GM18951 (cell line): Measurements from ENCODE around the gene ITGA2.
A peak's percentile ranks its signal among the peaks of the same experiment; 100 is the strongest.
"Not testable (repeated sequence)": the region's sequence is repeated elsewhere in the genome, so short reads cannot be mapped to it uniquely, and the experiment has no call there.

ENCODE experiments used
- POLR2A ChIP-seq: IDR thresholded peaks from 4 replicates; pipeline ENCODE4 v1.6.1; 2011; ENCODE audit warnings: mild to moderate bottlenecking; ENCODE audit not compliant: insufficient read length, insufficient read depth; ENCODE audit errors: extremely low read depth
- in situ Hi-C: fragments of 300-500 bp; cut with MboI; formaldehyde crosslinking; loops from one replicate; pipeline ENCODE4 v1.12.0; 2022; ENCODE audit warnings: low sequenced_read_pairs, mixed read lengths, inconsistent platforms; ENCODE audit not compliant: unreplicated experiment

The ITGA2 gene

DNA sequence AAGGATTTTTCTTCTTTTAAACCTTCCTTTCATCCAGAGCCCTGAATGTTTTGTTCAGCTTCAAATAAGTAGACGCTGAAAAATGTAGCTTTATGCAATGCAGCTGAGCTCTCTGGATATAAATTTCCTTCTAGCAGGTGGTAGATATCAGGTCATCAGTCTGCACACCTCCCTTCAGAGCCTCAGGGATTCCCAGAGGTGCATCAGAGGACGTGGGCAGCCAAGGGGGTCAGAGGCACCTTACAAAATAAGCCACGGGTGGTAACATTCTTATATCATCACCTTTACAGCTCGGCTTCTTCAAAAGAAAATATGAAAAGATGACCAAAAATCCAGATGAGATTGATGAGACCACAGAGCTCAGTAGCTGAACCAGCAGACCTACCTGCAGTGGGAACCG is 101.1 kb downstream of the ITGA2 start:
- TF ChIP-seq POLR2A: no peak
- in situ Hi-C loops: loop anchor here (10.0 kb wide), 1 partner anchor 145 kb away; no protein-coding TSS in a partner anchor

- no peak for TF ChIP-seq POLR2A
- in situ Hi-C loops: loop anchor here (10.0 kb wide), 1 partner anchor 146 kb away; no protein-coding TSS in a partner anchor
Measured at GRCh38 chr5:53091289-53091688, 102.1 kb downstream of the ITGA2 start.

DNA sequence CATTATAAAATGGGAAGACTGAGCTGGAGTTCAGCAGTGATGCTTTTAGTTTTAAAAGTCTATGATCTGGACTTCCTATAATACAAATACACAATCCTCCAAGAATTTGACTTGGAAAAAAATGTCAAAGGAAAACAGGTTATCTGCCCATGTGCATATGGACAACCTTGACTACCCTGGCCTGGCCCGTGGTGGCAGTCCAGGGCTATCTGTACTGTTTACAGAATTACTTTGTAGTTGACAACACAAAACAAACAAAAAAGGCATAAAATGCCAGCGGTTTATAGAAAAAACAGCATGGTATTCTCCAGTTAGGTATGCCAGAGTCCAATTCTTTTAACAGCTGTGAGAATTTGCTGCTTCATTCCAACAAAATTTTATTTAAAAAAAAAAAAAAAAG is 103.1 kb downstream of the ITGA2 start:
- no peak for TF ChIP-seq POLR2A

GRCh38 chr5:53095217-53095616 is 106.1 kb downstream of the ITGA2 start:
- no peak for TF ChIP-seq POLR2A
- in situ Hi-C loops: loop anchor here (10.0 kb wide), 1 partner anchor 150 kb away; no protein-coding TSS in a partner anchor

More for the DNA sequence above, 103.1 kb downstream of the ITGA2 start:
- in situ Hi-C loops: loop anchor here (10.0 kb wide), 1 partner anchor 147 kb away; no protein-coding TSS in a partner anchor

DNA sequence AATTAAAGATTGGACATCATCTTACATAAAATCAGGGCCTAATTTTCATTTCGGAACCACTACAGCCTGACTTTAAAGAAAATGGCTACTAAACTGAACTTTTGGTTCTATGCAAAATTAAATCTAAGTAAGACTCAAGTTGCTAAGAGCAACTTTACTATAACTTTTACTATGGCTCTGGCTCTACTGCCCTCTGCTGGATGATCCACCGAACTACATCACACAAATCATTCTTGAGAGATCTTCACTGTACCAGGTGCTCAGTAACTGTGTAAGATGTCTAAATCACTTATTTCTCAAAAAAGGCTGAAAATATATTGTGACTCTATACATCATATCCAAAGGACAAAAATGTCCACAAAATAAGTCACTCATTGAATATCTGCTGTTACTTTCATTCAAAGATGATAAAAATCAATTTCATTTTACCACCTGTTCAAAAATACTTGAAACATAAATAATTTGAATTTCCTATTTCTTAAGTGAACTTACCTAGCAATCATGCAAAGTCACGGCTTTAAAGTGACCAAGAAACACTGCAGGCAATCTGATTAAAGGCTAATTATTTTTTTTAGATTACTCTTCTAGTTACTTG is 106.9 kb downstream of the ITGA2 start:
- in situ Hi-C loops: loop anchor here (10.0 kb wide), 1 partner anchor 151 kb away; no protein-coding TSS in a partner anchor
- TF ChIP-seq POLR2A: no peak

- no peak for TF ChIP-seq POLR2A
- in situ Hi-C loops: loop anchor here (10.0 kb wide), 1 partner anchor 155 kb away; no protein-coding TSS in a partner anchor
Measured at GRCh38 chr5:53099546-53099945, 110.4 kb downstream of the ITGA2 start.

DNA sequence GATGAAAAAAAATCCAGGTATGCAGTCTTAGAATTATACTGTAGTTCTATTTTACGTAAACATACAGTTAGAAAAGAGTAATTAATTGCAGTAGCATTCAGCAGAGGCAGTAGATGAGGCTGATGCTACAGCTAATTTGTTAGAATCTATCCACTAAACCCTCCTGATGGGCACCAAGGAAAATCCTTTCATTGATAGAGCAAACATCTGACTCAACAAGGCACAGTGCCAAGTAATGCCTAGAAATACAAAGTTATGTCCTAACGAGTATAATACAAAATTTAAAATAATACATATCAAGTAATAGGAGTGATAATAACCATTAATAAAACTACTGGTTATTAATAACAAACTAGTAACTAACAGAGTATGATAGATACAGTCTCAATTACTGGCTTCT is 111.5 kb downstream of the ITGA2 start:
- TF ChIP-seq POLR2A: no peak

DNA sequence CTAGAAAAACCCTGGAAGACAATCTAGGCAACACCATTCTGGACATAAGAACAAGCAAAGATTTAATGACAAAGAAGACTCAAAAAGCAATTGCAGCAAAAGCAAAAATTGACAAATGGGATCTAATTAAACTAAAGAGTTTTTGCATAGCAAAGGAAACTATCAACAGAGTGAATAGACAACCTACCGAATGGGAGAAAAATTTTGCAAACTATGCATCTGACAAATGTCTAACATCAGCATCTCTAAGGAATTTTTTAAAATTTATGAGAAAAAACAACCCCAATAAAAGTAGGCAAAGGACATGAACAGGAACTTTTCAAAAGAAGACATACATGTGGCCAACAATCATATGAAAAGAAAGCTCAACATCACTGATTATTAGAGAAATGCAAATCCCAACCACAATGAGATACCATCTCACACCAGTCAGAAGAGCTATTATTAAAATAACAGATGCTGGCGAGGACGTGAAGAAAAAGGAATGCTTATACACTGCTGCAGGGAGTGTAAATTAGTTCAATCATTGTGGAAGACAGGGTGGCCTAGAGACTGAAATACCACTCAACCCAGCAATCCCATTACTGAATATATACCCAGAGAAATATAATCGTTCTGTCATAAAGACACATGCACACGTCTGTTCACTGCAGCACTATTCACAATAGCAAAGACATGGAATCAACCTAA is 116.6 kb downstream of the ITGA2 start:
- in situ Hi-C loops: no loop called here
- no peak for TF ChIP-seq POLR2A

More for the DNA sequence above, 111.5 kb downstream of the ITGA2 start:
- in situ Hi-C loops: no loop called here

DNA sequence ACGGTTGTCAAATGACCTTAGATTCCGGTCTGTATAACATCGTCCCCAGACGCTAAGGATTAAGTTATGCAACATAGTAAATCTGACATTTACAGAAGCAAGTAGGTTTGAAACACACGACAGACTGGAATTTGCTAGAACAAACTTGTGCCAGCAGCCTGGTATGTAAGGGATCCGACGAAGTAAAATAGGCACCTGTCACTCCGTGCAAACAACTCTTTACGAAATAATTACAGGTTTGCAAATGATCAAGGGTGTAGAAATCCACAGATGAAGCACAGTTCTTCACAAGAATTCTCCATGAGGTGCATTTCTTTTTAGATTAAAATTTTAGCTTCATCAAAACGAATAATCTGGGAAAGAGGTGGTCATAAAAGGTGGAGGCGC is 119.9 kb downstream of the ITGA2 start:
- TF ChIP-seq POLR2A: no peak
- in situ Hi-C loops: no loop called here

DNA sequence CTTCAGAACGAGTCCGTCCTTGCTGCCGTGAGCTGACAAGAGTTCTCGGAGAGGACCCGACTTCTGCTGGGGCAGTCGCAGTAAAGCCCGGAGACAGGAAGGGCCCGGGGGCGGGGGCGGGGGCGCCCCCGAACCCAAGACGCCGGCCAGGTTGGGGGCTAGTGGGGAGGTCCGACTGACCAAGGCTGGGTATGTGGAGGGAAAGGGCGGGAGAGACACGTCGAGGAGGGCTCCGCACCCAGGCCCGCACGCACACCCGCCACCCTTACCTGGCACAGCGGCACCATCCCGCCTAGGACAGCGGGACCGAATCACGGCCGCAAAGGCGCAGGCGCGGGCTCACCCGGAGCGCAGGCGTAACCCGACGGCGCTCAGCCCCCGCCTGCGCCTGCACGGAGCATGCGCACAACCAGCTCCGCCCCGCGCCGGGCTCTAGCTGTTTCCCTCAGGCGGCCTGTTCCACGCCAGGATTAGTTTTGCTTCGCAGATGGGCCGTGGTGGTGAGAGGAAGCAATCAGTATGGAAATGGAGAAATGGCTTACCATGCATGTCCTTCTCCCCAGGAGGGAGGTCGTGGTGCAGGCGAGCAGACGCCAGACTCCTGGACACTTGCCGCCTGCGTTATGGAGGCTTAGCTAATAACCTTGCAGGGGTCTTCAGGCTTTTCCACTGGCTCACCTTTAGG is 120.4 kb downstream of the ITGA2 start, which contains the start of gene MOCS2:
Gene MOCS2 (minus strand): TSS at position 315 of the 685 bp plus-strand sequence. CDS start 2,583 bp downstream, outside the sequence.
- in situ Hi-C loops: no loop called here

DNA sequence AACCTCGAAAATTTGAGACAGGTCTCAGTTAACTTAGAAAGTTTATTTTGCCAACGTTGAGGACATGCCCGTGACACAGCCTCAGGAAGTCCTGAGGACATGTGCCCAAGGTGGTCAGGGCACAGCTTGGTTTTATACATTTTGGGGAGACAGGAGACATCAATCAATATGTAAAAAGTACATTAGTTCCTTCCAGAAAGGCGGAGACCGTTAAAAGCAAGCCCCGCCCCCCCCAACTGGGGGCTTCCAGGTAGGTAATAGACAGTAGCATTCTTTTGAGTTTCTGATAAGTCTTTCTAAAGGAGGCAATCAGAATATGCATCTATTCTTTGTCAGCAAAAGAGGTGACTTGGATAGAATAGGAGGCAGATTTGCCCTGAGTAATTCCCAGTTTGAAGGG is 121.0 kb downstream of the ITGA2 start:
- in situ Hi-C loops: no loop called here
- no peak for TF ChIP-seq POLR2A

More for the DNA sequence above, 120.4 kb downstream of the ITGA2 start, which contains the start of gene MOCS2:
- TF ChIP-seq POLR2A: peak; percentile 96

- TF ChIP-seq POLR2A: no peak
- in situ Hi-C loops: no loop called here
Measured at GRCh38 chr5:53111139-53111538, 122.0 kb downstream of the ITGA2 start.

DNA sequence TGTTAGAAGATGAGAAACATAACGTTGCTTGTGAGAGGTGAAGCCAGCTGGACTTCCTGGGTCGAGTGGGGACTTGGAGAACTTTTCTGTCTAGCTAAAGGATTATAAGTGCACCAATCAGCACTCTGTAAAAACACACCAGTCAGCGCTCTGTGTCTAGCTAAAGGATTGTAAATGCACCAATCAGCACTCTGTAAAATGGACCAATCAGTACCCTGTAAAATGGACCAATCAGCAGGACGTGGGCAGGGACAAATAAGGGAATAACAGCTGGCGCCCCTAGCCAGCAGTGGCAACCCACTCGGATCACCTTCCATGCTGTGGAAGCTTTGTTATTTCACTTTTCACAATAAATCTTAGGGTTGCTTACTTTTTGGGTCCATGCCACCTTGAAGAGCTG is 123.2 kb downstream of the ITGA2 start:
- in situ Hi-C loops: not testable (repeated sequence)

DNA sequence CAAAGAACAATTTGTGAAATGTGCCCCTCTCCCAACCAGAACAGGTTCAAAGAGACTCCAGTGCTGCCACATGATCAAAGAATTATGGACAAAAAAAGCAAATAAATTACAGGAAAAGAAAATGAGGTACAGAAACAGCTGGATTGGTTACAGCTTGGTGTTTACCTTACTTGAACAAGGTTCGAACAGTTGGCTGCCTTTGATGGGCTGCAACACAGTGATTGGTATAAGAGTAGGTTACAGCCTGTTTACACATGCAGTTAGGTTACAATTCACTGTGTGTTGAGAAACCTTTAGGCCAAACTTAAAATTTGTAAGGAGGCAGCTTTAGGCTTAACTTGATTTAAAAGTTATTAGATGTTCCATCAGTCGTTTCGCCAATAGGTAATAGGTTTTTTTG is 123.8 kb downstream of the ITGA2 start:
- in situ Hi-C loops: no loop called here

DNA sequence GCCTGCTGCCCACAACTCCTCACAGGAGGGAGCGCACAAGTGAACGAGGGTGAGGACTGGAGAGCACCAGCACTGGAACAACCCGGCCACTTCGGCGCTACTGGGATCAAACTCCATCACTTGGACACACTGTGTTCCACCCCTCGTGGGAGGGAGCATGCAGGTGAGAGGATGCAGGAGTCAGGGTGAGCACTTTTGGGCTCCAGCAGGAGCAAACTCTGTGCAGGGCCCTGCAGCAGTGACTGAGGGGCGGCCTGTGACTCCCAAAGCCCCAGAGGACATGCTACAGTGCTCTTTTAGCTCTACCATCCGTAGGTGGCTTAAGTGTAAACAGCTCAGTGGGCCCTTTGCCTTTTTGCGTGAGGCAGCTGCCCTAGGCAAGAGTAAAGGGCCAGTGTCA is 124.8 kb downstream of the ITGA2 start:
- no peak for TF ChIP-seq POLR2A
- in situ Hi-C loops: no loop called here

More for the DNA sequence above, 123.8 kb downstream of the ITGA2 start:
- no peak for TF ChIP-seq POLR2A
